Peyer's patch (tissue), 4 donors: Measurements from ENCODE around the gene LCTL. TPM values are rescaled to one million over a fixed set of nuclear protein-coding genes. Genes with fewer than 3 reads are reported as not detected.

Source experiments
- DNase-seq, 3 donors: peaks; one replicate each; pipeline ENCODE4 v3.0.0-alpha.2; 2017 to 2019
- H3K27ac ChIP-seq, 4 donors: fragments of 200-600 bp; sonication (generic); one replicate each; pipeline ENCODE4 v1.5.1; 2016 to 2019
- H3K27me3 ChIP-seq, 2 donors: fragments of 200-600 bp; sonication (generic); one replicate each; pipeline ENCODE4 v1.5.1; 2019
- H3K36me3 ChIP-seq, 3 donors: fragments of 200-600 bp; sonication (generic); one replicate each; pipeline ENCODE4 v1.5.1; 2016 to 2019
- H3K4me1 ChIP-seq, 4 donors: fragments of 200-600 bp; sonication (generic); one replicate each; pipeline ENCODE4 v1.5.1; 2016 to 2019
- H3K4me3 ChIP-seq, 4 donors: fragments of 200-600 bp; sonication (generic); 1 replicate in 3 of 4; 2 replicates in 1 of 4; pipeline ENCODE4 v1.5.1; 2016 to 2019; ENCODE audit warnings: mild to moderate bottlenecking in 1 of 4
- H3K9me3 ChIP-seq, 4 donors: fragments of 200-600 bp; sonication (generic); one replicate each; pipeline ENCODE4 v1.5.1; 2016 to 2019; ENCODE audit warnings: mild to moderate bottlenecking in 1 of 4
- CTCF ChIP-seq, 6 experiments: fragments of 450-650 bp in 4 of 6; fragments of 200-600 bp in 2 of 6; sonication (generic) in 1 of 6; IDR thresholded peaks; one replicate each; pipeline ENCODE4 v1.5.1; 2017 to 2019; ENCODE audit warnings: antibody characterized with exemption in 6 of 6, mild to moderate bottlenecking in 3 of 6, moderate library complexity in 1 of 6
- POLR2A ChIP-seq, 2 donors: fragments of 450-650 bp; IDR thresholded peaks; one replicate each; pipeline ENCODE4 v1.5.1; 2017; ENCODE audit warnings: antibody characterized with exemption in 2 of 2, mild to moderate bottlenecking in 2 of 2, moderate library complexity in 2 of 2
- total RNA-seq, 4 donors: library from RNA; depleted of rRNA; stranded (reverse); fragments of >200 nt; gene quantifications; one replicate each; pipeline ENCODE4 v1.1.0, GENCODE V29; 2016

LCTL gene
- total RNA-seq, 4 donors from 2014 or later: not detected

- Histone ChIP-seq H3K27ac (no peak overlapping the region), H3K9me3 (no peaks in the 10 kb centered on the region), H3K27me3 (no peaks in the 10 kb centered on the region), H3K4me3 (no peak overlapping the region), H3K4me1 (no peaks in the 10 kb centered on the region), H3K36me3 (no peaks in the 10 kb centered on the region)
- DNase-seq: no peak
- TF ChIP-seq POLR2A (IDR thresholded peaks at IDR 0.05) (no peak), CTCF (IDR thresholded peaks at IDR 0.05) (no peak)
Measured at GRCh38 chr15:66594836-66595235, 29.0 kb upstream of the LCTL start.

- TF ChIP-seq CTCF (IDR thresholded peaks at IDR 0.05) (no peak), POLR2A (IDR thresholded peaks at IDR 0.05) (no peak)
- DNase-seq: no peak
- Histone ChIP-seq H3K4me1 (no peaks in the 10 kb centered on the region), H3K27me3 (no peaks in the 10 kb centered on the region), H3K36me3 (no peaks in the 10 kb centered on the region), H3K4me3 (no peak overlapping the region), H3K9me3 (no peaks in the 10 kb centered on the region), H3K27ac (no peak overlapping the region)
Measured at GRCh38 chr15:66594344-66594743, 28.5 kb upstream of the LCTL start.

GRCh38 chr15:66593219-66593780 lies 27.5 kb upstream of the LCTL start:
- no peak for DNase-seq
- H3K4me1 ChIP-seq: no peaks in the 10 kb centered on the region
- no peak for TF ChIP-seq POLR2A (IDR thresholded peaks at IDR 0.05)
- TF ChIP-seq CTCF (IDR thresholded peaks at IDR 0.05): no peak
- H3K36me3 ChIP-seq: no peaks in the 10 kb centered on the region
- H3K4me3 ChIP-seq: no peak overlapping the region
- no peaks in the 10 kb centered on the region for H3K9me3 ChIP-seq
- no peaks in the 10 kb centered on the region for H3K27me3 ChIP-seq
- H3K27ac ChIP-seq: no peak overlapping the region

- TF ChIP-seq CTCF (IDR thresholded peaks at IDR 0.05): no peak
- TF ChIP-seq POLR2A (IDR thresholded peaks at IDR 0.05): no peak
- H3K27me3 ChIP-seq: no peaks in the 10 kb centered on the region
- H3K36me3 ChIP-seq: no peaks in the 10 kb centered on the region
- H3K9me3 ChIP-seq: no peaks in the 10 kb centered on the region
- no peak overlapping the region for H3K27ac ChIP-seq
- peak in 1 of 3 donors; percentile 57 for DNase-seq
- no peak overlapping the region for H3K4me3 ChIP-seq
- no peaks in the 10 kb centered on the region for H3K4me1 ChIP-seq
Measured at GRCh38 chr15:66592505-66593218, 26.9 kb upstream of the LCTL start.

- H3K4me3 ChIP-seq: no peak overlapping the region
- H3K4me1 ChIP-seq: no peaks in the 10 kb centered on the region
- TF ChIP-seq CTCF (IDR thresholded peaks at IDR 0.05): no peak
- no peak for TF ChIP-seq POLR2A (IDR thresholded peaks at IDR 0.05)
- no peaks in the 10 kb centered on the region for H3K36me3 ChIP-seq
- no peak overlapping the region for H3K27ac ChIP-seq
- H3K9me3 ChIP-seq: no peaks in the 10 kb centered on the region
- H3K27me3 ChIP-seq: no peaks in the 10 kb centered on the region
- no peak for DNase-seq
Measured at GRCh38 chr15:66591322-66591862, 25.6 kb upstream of the LCTL start.
